Body of pancreas (tissue), 4 donors: ENCODE results near the gene KDM4C. TPM values are rescaled to one million over a fixed set of nuclear protein-coding genes. Genes with fewer than 3 reads are reported as not detected.

Experiments used
- ATAC-seq: fragments of 150-250 bp; one replicate; pipeline ENCODE4 v1.9.1; 2016
- DNase-seq, 4 donors: peaks; one replicate each; pipeline ENCODE4 v3.0.0-alpha.2; 2019
- H3K27ac ChIP-seq, 4 donors: fragments of 200-600 bp; sonication (generic); 1 replicate in 3 of 4; 2 replicates in 1 of 4; pipeline versions ENCODE4 v1.5.1 to v1.6.1; 2016 to 2019; ENCODE audit warnings: mild to moderate bottlenecking in 1 of 4, mixed read lengths in 1 of 4, moderate library complexity in 1 of 4
- H3K27me3 ChIP-seq, 2 donors: fragments of 200-600 bp; sonication (generic); one replicate each; pipeline ENCODE4 v1.6.0; 2016; ENCODE audit warnings: mild to moderate bottlenecking in 1 of 2
- H3K36me3 ChIP-seq, 2 donors: fragments of 200-600 bp; sonication (generic); replicated peaks in 1 of 2; 2 replicates each; pipeline ENCODE4 v1.5.1; 2016; ENCODE audit warnings: low read depth in 2 of 2; ENCODE audit not compliant: insufficient read depth in 1 of 2
- H3K4me1 ChIP-seq: fragments of 200-600 bp; sonication (generic); one replicate; pipeline ENCODE4 v1.6.0; 2016
- H3K4me3 ChIP-seq, 2 donors: fragments of 200-600 bp; sonication (generic); 1 replicate in 1 of 2; 2 replicates in 1 of 2; pipeline ENCODE4 v1.5.1; 2016 to 2019
- H3K9me3 ChIP-seq, 3 donors: fragments of 200-600 bp; sonication (generic); 1 replicate in 2 of 3; 2 replicates in 1 of 3; pipeline ENCODE4 v1.5.1; 2016
- POLR2A ChIP-seq, 3 donors: fragments of 450-650 bp; IDR thresholded peaks; one replicate each; pipeline ENCODE4 v1.6.1; 2016; ENCODE audit warnings: antibody characterized with exemption in 3 of 3, mild to moderate bottlenecking in 2 of 3
- WGBS, 2 donors: methylation state at CpG; one replicate each; pipeline ENCODE4 v1.1.5; 2017; 5-methylcytosine and 5-hydroxymethylcytosine counted together
- intact Hi-C: fragments of 100-400 bp; cut with DNase I; formaldehyde crosslinking; loops from one replicate; pipeline ENCODE4 v1.15.1; 2023
- total RNA-seq, 2 donors: library from RNA; depleted of rRNA; stranded (reverse); fragments of >200 nt; gene quantifications; one replicate each; pipeline ENCODE4 v1.1.0, GENCODE V29; 2016
- TF ChIP-seq, protein P1 (sequence below), 7 experiments: fragments of 450-650 bp in 4 of 7; fragments of 200-600 bp in 3 of 7; sonication (generic) in 3 of 7; IDR thresholded peaks; one replicate each; pipeline ENCODE4 v1.5.1; 2016 to 2019; ENCODE audit warnings: antibody characterized with exemption in 7 of 7

KDM4C gene
- total RNA-seq, 2 donors from 2014 or later = 40.5 to 48.5 TPM

DNA sequence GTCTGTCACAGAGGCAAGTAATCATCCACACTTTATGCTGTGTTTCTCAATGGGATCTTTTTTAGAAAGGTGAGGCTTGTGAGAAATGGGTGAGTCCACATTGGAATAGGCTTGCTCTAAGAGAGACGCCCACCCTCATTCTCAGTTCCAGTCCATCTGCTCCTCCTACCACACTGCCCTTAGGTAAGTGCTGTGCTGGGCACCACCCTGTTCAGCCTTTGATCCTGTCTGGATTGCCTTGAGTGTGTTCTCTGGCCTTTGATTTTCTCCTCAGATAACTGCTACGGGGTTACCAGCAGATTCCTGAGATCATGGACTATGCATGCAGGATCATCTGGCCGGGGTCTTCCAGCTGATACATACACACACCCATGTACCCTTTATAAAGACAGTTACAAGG, 328.6 kb downstream of the KDM4C start:
- 96 to 100% methylated on average over 3 of the region's 3 CpGs for WGBS, 2 donors
- H3K9me3 ChIP-seq = no peaks in the 10 kb centered on the region
- H3K27ac ChIP-seq = no peak overlapping the region
- TF ChIP-seq, protein P1, sequence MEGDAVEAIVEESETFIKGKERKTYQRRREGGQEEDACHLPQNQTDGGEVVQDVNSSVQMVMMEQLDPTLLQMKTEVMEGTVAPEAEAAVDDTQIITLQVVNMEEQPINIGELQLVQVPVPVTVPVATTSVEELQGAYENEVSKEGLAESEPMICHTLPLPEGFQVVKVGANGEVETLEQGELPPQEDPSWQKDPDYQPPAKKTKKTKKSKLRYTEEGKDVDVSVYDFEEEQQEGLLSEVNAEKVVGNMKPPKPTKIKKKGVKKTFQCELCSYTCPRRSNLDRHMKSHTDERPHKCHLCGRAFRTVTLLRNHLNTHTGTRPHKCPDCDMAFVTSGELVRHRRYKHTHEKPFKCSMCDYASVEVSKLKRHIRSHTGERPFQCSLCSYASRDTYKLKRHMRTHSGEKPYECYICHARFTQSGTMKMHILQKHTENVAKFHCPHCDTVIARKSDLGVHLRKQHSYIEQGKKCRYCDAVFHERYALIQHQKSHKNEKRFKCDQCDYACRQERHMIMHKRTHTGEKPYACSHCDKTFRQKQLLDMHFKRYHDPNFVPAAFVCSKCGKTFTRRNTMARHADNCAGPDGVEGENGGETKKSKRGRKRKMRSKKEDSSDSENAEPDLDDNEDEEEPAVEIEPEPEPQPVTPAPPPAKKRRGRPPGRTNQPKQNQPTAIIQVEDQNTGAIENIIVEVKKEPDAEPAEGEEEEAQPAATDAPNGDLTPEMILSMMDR (IDR thresholded peaks at IDR 0.05) = no peak
- TF ChIP-seq POLR2A (IDR thresholded peaks at IDR 0.05) = no peak
- H3K36me3 ChIP-seq = peaks cover 0 to 5% of the 10 kb centered on the region in 2 donors
- no peaks in the 10 kb centered on the region for H3K27me3 ChIP-seq
- DNase-seq (no peak), ATAC-seq (no peak)
- intact Hi-C loops = no loop called here
- no peaks in the 10 kb centered on the region for H3K4me1 ChIP-seq
- H3K4me3 ChIP-seq = no peak overlapping the region

DNA sequence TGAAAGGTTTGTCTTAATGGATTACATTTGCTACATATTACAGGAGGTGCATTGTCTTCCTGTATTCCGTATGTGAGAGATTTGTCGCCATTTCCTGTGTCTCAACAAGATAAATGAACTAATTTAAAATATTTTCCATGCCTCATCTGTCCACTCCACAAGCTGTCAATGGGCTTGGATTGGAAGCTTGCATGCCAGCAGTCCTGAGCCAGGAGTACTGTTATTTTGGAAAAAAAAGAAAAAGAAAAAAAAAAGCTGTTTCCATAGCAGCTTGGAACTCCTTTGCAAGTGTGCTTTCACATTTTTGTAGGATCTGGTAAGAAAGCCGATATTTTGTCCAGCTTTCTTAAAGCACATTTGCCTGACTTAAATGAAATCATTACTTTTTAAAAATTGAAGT, 330.8 kb downstream of the KDM4C start:
- no peaks in the 10 kb centered on the region for H3K9me3 ChIP-seq
- no peak overlapping the region for H3K4me3 ChIP-seq
- intact Hi-C loops = no loop called here
- no peak overlapping the region for H3K27ac ChIP-seq
- DNase-seq = no peak
- H3K27me3 ChIP-seq = no peaks in the 10 kb centered on the region
- no peaks in the 10 kb centered on the region for H3K4me1 ChIP-seq
- WGBS, 2 donors = 76% methylated on average over 3 of the region's 3 CpGs
- TF ChIP-seq, protein P1 (IDR thresholded peaks at IDR 0.05) = no peak
- no peak for TF ChIP-seq POLR2A (IDR thresholded peaks at IDR 0.05)
- peaks cover 0 to 5% of the 10 kb centered on the region in 2 donors for H3K36me3 ChIP-seq
- ATAC-seq = no peak

DNA sequence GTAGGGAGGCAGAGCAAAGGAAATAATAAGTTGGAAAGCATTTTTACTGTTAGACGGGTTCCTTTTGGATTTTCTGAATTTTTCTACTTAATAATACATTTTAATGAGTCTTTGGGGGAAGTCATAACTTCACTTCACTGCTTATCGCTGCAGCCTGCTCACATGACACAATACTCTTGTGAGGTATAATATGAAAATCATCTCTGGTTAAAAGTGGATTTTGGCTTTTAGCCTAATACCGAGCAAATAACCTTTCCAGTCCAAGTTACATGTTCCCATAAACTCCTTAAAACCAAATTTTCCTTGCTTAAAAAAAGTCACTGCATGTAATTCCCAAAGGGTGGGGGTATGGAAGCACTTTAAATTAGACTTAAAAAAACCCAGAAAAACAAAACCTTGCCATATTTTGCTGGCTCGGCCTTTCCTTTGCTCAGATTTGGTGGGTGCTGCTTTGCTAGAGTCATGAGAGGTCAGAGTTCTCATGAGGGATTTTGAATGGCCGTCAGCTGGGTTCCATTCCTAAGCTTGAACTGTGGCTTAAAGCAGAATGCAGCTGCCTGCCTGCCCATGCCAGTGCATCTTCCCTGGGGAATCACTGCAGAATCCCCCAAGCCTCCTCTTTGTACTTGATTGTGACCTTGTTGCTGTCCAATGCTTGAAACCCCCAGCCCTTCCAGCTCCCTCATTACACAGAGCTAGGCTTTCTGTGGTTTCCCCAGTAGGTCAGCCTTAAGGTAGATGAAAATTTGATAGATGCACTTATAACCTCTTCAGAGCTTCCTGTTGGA, 331.8 kb downstream of the KDM4C start:
- no peak overlapping the region for H3K4me3 ChIP-seq
- DNase-seq (no peak), ATAC-seq (no peak)
- no peaks in the 10 kb centered on the region for H3K9me3 ChIP-seq
- peaks cover 0 to 5% of the 10 kb centered on the region in 2 donors for H3K36me3 ChIP-seq
- TF ChIP-seq POLR2A (IDR thresholded peaks at IDR 0.05) = no peak
- intact Hi-C loops = no loop called here
- 84 to 88% methylated on average over 5 of the region's 5 CpGs for WGBS, 2 donors
- no peaks in the 10 kb centered on the region for H3K27me3 ChIP-seq
- no peaks in the 10 kb centered on the region for H3K4me1 ChIP-seq
- no peak overlapping the region for H3K27ac ChIP-seq

DNA sequence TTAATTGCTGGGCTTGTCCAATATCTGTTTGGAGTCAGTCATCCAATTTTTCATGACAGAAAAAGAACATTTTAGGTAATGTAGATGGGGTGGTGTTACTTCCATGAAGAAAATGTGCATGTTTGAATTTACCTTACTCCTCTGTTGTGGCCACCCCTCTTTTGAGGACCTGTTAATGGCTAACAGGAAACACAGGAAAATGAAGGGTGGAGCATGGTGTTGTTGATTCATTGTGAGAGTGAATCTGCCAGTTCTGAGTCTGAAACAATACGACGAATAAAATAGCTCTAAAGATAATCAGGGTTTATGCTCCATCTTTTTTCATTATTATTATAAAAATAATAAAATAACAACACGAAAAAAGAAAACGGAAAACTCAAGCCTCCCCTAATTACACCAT, 335.3 kb downstream of the KDM4C start:
- WGBS, 2 donors = 81 to 89% methylated on average over 4 of the region's 4 CpGs
- TF ChIP-seq, protein P1 (IDR thresholded peaks at IDR 0.05) = no peak
- no peak for TF ChIP-seq POLR2A (IDR thresholded peaks at IDR 0.05)
- DNase-seq (no peak), ATAC-seq (no peak)
- Histone ChIP-seq H3K9me3 (no peaks in the 10 kb centered on the region), H3K36me3 (no peaks in the 10 kb centered on the region), H3K27me3 (no peaks in the 10 kb centered on the region), H3K27ac (no peak overlapping the region), H3K4me3 (no peak overlapping the region), H3K4me1 (no peaks in the 10 kb centered on the region)
- intact Hi-C loops = no loop called here

DNA sequence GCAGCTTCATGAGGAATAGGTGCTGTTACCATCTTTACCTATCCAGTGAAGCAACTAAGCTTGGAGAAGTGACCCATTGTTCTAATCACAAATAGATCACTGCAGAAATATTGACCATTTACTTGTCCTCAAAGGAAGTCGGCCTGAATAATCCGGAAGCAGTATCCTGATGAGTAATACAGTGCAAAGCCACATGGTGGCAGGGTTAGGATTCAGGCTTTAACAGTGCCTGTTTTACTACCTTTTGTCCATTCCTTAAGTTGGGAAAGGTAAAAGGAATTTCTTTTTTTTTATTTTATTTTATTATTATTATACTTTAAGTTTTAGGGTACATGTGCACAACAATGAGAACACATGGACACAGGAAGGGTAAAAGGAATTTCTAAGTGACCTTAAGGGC, 336.3 kb downstream of the KDM4C start:
- 80 to 82% methylated on average over 2 of the region's 2 CpGs for WGBS, 2 donors
- DNase-seq (no peak), ATAC-seq (no peak)
- Histone ChIP-seq H3K27me3 (no peaks in the 10 kb centered on the region), H3K36me3 (no peaks in the 10 kb centered on the region), H3K4me3 (no peak overlapping the region), H3K4me1 (no peaks in the 10 kb centered on the region), H3K27ac (no peak overlapping the region), H3K9me3 (no peaks in the 10 kb centered on the region)
- intact Hi-C loops = no loop called here
- TF ChIP-seq, protein P1 (IDR thresholded peaks at IDR 0.05) = peak in 5 of 7 experiments; percentile 19 to 28 (median 20)
- TF ChIP-seq POLR2A (IDR thresholded peaks at IDR 0.05) = no peak
